ENCODE results near the gene BGLAP. TPM values are rescaled to one million over a fixed set of nuclear protein-coding genes. Genes with fewer than 3 reads are reported as not detected.

BGLAP gene
- total RNA-seq, 1 experiment from 2014 or later, result 2.3 TPM

DNA sequence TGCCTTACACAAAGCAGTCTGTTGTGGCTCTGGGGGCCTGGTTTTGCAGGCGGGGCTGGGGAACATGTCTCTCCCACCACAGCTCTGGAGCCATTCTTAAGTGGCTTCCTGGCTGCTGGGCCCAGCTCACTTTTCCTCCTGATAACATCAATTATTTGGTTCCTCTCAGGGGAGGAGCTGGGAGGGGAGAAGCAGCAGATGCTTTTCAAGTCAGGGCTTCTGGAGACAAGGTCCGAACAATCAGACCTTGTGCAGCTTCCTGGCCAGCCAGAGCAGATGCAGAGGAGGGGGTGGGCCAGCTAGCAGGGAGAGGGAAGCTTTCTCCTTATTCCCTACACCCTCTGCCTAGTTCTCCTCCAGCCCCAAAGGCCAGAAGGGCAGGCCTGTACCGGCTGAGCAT, 9.5 kb downstream of the BGLAP start (continued):
- TF ChIP-seq, protein P1, sequence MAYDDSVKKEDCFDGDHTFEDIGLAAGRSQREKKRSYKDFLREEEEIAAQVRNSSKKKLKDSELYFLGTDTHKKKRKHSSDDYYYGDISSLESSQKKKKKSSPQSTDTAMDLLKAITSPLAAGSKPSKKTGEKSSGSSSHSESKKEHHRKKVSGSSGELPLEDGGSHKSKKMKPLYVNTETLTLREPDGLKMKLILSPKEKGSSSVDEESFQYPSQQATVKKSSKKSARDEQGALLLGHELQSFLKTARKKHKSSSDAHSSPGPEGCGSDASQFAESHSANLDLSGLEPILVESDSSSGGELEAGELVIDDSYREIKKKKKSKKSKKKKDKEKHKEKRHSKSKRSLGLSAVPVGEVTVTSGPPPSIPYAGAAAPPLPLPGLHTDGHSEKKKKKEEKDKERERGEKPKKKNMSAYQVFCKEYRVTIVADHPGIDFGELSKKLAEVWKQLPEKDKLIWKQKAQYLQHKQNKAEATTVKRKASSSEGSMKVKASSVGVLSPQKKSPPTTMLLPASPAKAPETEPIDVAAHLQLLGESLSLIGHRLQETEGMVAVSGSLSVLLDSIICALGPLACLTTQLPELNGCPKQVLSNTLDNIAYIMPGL (CRISPR knock-in tag; IDR thresholded peaks at IDR 0.05), result no peak
- TF ChIP-seq, protein P2, sequence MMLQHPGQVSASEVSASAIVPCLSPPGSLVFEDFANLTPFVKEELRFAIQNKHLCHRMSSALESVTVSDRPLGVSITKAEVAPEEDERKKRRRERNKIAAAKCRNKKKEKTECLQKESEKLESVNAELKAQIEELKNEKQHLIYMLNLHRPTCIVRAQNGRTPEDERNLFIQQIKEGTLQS (CRISPR knock-in tag; conservative IDR thresholded peaks at IDR 0.05), result no peak
- TF ChIP-seq CTCF (IDR thresholded peaks at IDR 0.05) (no peak), NR3C1 (CRISPR knock-in tag; conservative IDR thresholded peaks at IDR 0.05; ENCODE audit: low read depth) (no peak), ZBTB21 (CRISPR knock-in tag; IDR thresholded peaks at IDR 0.05; ENCODE audit: borderline replicate concordance) (no peak), KAT7 (CRISPR knock-in tag; IDR thresholded peaks at IDR 0.05; ENCODE audit: borderline replicate concordance) (no peak), ZNF396 (CRISPR knock-in tag; IDR thresholded peaks at IDR 0.05; ENCODE audit: borderline replicate concordance) (no peak), ZNF416 (CRISPR knock-in tag; IDR thresholded peaks at IDR 0.05) (no peak), ZNF512 (CRISPR knock-in tag; IDR thresholded peaks at IDR 0.05; ENCODE audit: borderline replicate concordance) (no peak), ZNF219 (CRISPR knock-in tag; IDR thresholded peaks at IDR 0.05; ENCODE audit: borderline replicate concordance) (no peak)
- TF ChIP-seq, protein P3, sequence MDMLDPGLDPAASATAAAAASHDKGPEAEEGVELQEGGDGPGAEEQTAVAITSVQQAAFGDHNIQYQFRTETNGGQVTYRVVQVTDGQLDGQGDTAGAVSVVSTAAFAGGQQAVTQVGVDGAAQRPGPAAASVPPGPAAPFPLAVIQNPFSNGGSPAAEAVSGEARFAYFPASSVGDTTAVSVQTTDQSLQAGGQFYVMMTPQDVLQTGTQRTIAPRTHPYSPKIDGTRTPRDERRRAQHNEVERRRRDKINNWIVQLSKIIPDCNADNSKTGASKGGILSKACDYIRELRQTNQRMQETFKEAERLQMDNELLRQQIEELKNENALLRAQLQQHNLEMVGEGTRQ (CRISPR knock-in tag; IDR thresholded peaks at IDR 0.05), result no peak
- TF ChIP-seq, protein P4, sequence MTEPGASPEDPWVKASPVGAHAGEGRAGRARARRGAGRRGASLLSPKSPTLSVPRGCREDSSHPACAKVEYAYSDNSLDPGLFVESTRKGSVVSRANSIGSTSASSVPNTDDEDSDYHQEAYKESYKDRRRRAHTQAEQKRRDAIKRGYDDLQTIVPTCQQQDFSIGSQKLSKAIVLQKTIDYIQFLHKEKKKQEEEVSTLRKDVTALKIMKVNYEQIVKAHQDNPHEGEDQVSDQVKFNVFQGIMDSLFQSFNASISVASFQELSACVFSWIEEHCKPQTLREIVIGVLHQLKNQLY (CRISPR knock-in tag; IDR thresholded peaks at IDR 0.05), result no peak

DNA sequence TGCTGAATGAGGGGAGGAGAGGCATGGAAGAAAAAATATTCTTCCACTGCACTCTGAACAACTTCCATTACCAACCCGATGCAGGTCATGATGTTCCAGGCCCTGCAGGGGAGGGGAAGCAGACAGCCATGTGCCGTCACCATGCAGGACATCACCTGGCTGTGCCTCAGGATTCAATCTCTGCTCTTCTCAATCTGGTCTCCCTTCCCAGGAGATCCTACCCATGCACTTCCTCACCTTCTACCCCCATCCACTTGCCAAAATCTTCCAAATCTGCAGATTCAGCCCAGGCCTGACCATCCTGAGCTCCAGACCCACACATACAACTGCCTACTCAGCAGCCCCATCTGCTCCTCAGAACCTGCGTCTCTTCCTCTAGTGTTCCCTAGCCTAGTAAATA, 11.7 kb downstream of the BGLAP start:
- ChIA-PET POLR2A (interaction anchor here (0.6 kb wide), 1 partner anchor 20 kb away, joined by 7 read pairs; no protein-coding TSS in a partner anchor), CTCF (interaction anchor here (0.6 kb wide), 1 partner anchor 112 kb away, joined by 3 read pairs; no protein-coding TSS in a partner anchor)
- no peaks in the 10 kb centered on the region for H3K9me3 Mint-ChIP-seq
- no peaks in the 10 kb centered on the region for H3K4me1 Mint-ChIP-seq
- H3K27me3 Mint-ChIP-seq (ENCODE audit: low read depth), result no peaks in the 10 kb centered on the region
- no peak for ATAC-seq
- H3K4me3 Mint-ChIP-seq, result no peak overlapping the region
- peaks cover 73% of the 10 kb centered on the region for H3K36me3 Mint-ChIP-seq
- H3K27ac Mint-ChIP-seq, result peak overlapping the region; percentile 2; the same call in 1 of the 2 replicates
- no peak for DNase-seq (ENCODE audit: low spot score)
- TF ChIP-seq SOX15 (CRISPR knock-in tag; IDR thresholded peaks at IDR 0.05) (no peak), GTF2I (CRISPR knock-in tag; conservative IDR thresholded peaks at IDR 0.05) (no peak), ZNF317 (CRISPR knock-in tag; IDR thresholded peaks at IDR 0.05; ENCODE audit: borderline replicate concordance, low read depth) (no peak), FOXP1 (CRISPR knock-in tag; IDR thresholded peaks at IDR 0.05; ENCODE audit: borderline replicate concordance) (no peak), NFYB (CRISPR knock-in tag; conservative IDR thresholded peaks at IDR 0.05; ENCODE audit: low read depth) (no peak), ZNF416 (CRISPR knock-in tag; IDR thresholded peaks at IDR 0.05) (no peak), GABPB1 (CRISPR knock-in tag; IDR thresholded peaks at IDR 0.05) (no peak)
- TF ChIP-seq, protein P5, sequence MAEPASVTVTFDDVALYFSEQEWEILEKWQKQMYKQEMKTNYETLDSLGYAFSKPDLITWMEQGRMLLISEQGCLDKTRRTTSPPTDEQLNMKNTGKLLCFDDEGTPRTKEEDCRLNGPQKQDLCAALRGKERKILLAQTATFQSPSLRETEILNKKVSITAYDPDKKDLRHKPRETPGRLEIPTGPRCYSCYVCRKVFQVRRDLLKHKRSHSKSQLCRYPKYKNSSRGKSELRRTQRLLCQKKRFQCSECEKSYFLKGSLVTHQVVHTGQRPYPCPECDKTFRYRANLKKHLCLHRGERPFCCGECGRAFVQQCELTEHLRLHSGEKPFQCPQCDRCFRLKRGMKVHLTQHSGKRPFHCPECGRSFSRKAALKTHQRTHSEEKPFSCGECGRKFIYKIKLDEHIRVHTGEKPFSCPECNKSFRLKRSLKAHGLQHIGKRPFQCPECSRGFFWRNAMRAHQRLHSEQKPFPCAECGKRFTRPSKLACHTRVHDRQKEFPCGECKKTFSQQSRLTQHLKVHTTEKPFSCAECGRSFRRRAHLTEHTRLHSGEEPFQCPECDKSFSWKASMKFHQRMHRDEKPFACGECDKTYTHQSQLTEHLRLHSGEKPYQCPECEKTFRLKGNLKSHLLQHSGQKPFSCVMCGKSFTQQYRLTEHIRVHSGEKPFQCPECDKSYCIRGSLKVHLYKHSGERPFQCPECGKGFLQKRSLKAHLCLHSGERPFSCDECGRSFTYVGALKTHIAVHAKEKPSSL (CRISPR knock-in tag; conservative IDR thresholded peaks at IDR 0.05), result no peak
- TF ChIP-seq, protein P6, sequence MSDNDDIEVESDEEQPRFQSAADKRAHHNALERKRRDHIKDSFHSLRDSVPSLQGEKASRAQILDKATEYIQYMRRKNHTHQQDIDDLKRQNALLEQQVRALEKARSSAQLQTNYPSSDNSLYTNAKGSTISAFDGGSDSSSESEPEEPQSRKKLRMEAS (CRISPR knock-in tag; IDR thresholded peaks at IDR 0.05), result no peak
- TF ChIP-seq, protein P7, sequence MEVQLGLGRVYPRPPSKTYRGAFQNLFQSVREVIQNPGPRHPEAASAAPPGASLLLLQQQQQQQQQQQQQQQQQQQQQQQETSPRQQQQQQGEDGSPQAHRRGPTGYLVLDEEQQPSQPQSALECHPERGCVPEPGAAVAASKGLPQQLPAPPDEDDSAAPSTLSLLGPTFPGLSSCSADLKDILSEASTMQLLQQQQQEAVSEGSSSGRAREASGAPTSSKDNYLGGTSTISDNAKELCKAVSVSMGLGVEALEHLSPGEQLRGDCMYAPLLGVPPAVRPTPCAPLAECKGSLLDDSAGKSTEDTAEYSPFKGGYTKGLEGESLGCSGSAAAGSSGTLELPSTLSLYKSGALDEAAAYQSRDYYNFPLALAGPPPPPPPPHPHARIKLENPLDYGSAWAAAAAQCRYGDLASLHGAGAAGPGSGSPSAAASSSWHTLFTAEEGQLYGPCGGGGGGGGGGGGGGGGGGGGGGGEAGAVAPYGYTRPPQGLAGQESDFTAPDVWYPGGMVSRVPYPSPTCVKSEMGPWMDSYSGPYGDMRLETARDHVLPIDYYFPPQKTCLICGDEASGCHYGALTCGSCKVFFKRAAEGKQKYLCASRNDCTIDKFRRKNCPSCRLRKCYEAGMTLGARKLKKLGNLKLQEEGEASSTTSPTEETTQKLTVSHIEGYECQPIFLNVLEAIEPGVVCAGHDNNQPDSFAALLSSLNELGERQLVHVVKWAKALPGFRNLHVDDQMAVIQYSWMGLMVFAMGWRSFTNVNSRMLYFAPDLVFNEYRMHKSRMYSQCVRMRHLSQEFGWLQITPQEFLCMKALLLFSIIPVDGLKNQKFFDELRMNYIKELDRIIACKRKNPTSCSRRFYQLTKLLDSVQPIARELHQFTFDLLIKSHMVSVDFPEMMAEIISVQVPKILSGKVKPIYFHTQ (CRISPR knock-in tag; IDR thresholded peaks at IDR 0.05), result no peak
- TF ChIP-seq, protein P1 (CRISPR knock-in tag; IDR thresholded peaks at IDR 0.05), result no peak

Data from WTC11 (cell line).